DMS153 treated with DMSO at 0.1 percent for 48 hours (cell line): ENCODE data around the gene SLC25A30.
"Not testable (repeated sequence)": the region's sequence is repeated elsewhere in the genome, so short reads cannot be mapped to it uniquely, and the experiment has no call there.

Experiments used
- DNase-seq: peaks from one replicate; lab custom pipeline; 2025; ENCODE audit not compliant: unreplicated experiment; lab: John Stamatoyannopoulos, UW

The SLC25A30 gene

GRCh38 chr13:45368571-45368970 lies 49.6 kb downstream of the SLC25A30 start:
- no peak for DNase-seq

- DNase-seq: no peak
Observed at GRCh38 chr13:45368005-45368404, 50.2 kb downstream of the SLC25A30 start.

- peak; percentile 14 for DNase-seq
Observed at GRCh38 chr13:45367358-45367757, 50.8 kb downstream of the SLC25A30 start.

- no peak for DNase-seq
Observed at GRCh38 chr13:45365558-45365885, 52.7 kb downstream of the SLC25A30 start.

- DNase-seq: no peak
Observed at GRCh38 chr13:45364876-45365557, 53.2 kb downstream of the SLC25A30 start.

- no peak for DNase-seq
Observed at GRCh38 chr13:45362939-45363338, 55.2 kb downstream of the SLC25A30 start.

GRCh38 chr13:45361596-45362206 lies 56.5 kb downstream of the SLC25A30 start:
- DNase-seq: no peak

- no peak for DNase-seq
Observed at GRCh38 chr13:45356966-45357672, 61.1 kb downstream of the SLC25A30 start.

- no peak for DNase-seq
Observed at GRCh38 chr13:45353895-45354294, 64.3 kb downstream of the SLC25A30 start.

- no peak for DNase-seq
Observed at GRCh38 chr13:45352031-45352430, 66.1 kb downstream of the SLC25A30 start.

- no peak for DNase-seq
Observed at GRCh38 chr13:45350152-45350551, 68.0 kb downstream of the SLC25A30 start.

GRCh38 chr13:45349438-45349837 lies 68.7 kb downstream of the SLC25A30 start:
- DNase-seq: no peak

GRCh38 chr13:45344064-45344463 lies 74.1 kb downstream of the SLC25A30 start:
- DNase-seq: not testable (repeated sequence)
